Tibial nerve (tissue), 4 donors: ENCODE measurements around the gene FOXM1.

Experiments
- EP300 ChIP-seq, 2 donors: sonication (generic); formaldehyde crosslinking; IDR thresholded peaks; one replicate each; pipeline ENCODE4 v1.6.1; 2017; ENCODE audit warnings: antibody characterized with exemption in 2 of 2, mild to moderate bottlenecking in 1 of 2
- POLR2A ChIP-seq, 2 donors: fragments of 450-650 bp; IDR thresholded peaks; one replicate each; pipeline ENCODE4 v1.6.1; 2017; ENCODE audit warnings: antibody characterized with exemption in 2 of 2, mild to moderate bottlenecking in 2 of 2, moderate library complexity in 2 of 2
- TF ChIP-seq, protein P1 (sequence below), 5 experiments: fragments of 200-600 bp in 3 of 5; fragments of 450-650 bp in 2 of 5; sonication (generic) in 3 of 5; IDR thresholded peaks; one replicate each; pipeline ENCODE4 v1.5.1; 2016 to 2019; ENCODE audit warnings: antibody characterized with exemption in 5 of 5, mild to moderate bottlenecking in 3 of 5, moderate library complexity in 2 of 5

DNA sequence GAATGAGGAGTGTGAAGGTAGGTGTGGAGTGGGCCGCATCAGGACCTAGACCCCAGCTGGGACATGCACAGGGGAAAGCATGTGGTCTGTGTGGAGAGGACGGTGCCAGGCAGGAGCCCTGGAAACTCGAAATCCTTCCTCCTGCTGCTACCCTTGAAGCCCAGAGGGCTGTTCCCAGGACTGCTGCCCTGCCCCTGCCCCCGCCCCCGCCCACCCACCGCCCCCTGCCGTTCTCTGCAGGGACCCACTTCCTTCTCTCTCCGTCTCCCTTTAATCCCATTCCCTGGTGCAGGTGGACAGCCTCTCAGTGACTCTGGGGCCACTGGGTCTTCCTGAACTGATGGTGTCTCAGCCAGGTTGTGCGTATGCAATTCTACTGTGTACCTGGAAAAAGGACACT, 56.5 kb downstream of the FOXM1 start:
- TF ChIP-seq, protein P1, sequence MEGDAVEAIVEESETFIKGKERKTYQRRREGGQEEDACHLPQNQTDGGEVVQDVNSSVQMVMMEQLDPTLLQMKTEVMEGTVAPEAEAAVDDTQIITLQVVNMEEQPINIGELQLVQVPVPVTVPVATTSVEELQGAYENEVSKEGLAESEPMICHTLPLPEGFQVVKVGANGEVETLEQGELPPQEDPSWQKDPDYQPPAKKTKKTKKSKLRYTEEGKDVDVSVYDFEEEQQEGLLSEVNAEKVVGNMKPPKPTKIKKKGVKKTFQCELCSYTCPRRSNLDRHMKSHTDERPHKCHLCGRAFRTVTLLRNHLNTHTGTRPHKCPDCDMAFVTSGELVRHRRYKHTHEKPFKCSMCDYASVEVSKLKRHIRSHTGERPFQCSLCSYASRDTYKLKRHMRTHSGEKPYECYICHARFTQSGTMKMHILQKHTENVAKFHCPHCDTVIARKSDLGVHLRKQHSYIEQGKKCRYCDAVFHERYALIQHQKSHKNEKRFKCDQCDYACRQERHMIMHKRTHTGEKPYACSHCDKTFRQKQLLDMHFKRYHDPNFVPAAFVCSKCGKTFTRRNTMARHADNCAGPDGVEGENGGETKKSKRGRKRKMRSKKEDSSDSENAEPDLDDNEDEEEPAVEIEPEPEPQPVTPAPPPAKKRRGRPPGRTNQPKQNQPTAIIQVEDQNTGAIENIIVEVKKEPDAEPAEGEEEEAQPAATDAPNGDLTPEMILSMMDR (IDR thresholded peaks at IDR 0.05): no peak
- no peak for TF ChIP-seq POLR2A (IDR thresholded peaks at IDR 0.05)
- no peak for TF ChIP-seq EP300 (IDR thresholded peaks at IDR 0.05)
